Measurements from ENCODE around the gene TXNDC11.

Gene TXNDC11

GRCh38 chr16:11639008-11639562 lies 103.6 kb downstream of the TXNDC11 start:
- Mint-ChIP-seq H3K27ac (ENCODE audit: low read depth) (no peak overlapping the region), H3K36me3 (ENCODE audit: insufficient read depth) (peaks cover 2% of the 10 kb centered on the region), H3K9me3 (no peaks in the 10 kb centered on the region), H3K4me1 (peaks cover 20% of the 10 kb centered on the region), H3K4me3 (no peak overlapping the region), H3K27me3 (no peaks in the 10 kb centered on the region)
- ATAC-seq (replicated peaks; ENCODE audit: extremely low read depth, poor library complexity, severe bottlenecking) (no peak), DNase-seq (ENCODE audit: low spot score in 2 of 2) (no peak)

- H3K4me1 Mint-ChIP-seq, result peaks cover 29% of the 10 kb centered on the region
Observed at GRCh38 chr16:11638140-11638539, 104.5 kb downstream of the TXNDC11 start.

GRCh38 chr16:11637320-11637719 lies 105.3 kb downstream of the TXNDC11 start:
- H3K4me1 Mint-ChIP-seq, result peaks cover 30% of the 10 kb centered on the region
- peaks cover 2% of the 10 kb centered on the region for H3K36me3 Mint-ChIP-seq (ENCODE audit: insufficient read depth)
- no peaks in the 10 kb centered on the region for H3K27me3 Mint-ChIP-seq
- DNase-seq (ENCODE audit: low spot score in 2 of 2) (no peak), ATAC-seq (replicated peaks; ENCODE audit: extremely low read depth, poor library complexity, severe bottlenecking) (no peak)
- H3K4me3 Mint-ChIP-seq, result no peak overlapping the region
- H3K9me3 Mint-ChIP-seq, result no peaks in the 10 kb centered on the region
- peak overlapping the region; percentile 53 for H3K27ac Mint-ChIP-seq (ENCODE audit: low read depth)

More at GRCh38 chr16:11638140-11638539, 104.5 kb downstream of the TXNDC11 start:
- ATAC-seq (replicated peaks; ENCODE audit: extremely low read depth, poor library complexity, severe bottlenecking), result no peak
- no peak overlapping the region for H3K27ac Mint-ChIP-seq (ENCODE audit: low read depth)
- DNase-seq (ENCODE audit: low spot score in 2 of 2), result no peak
- H3K27me3 Mint-ChIP-seq, result no peaks in the 10 kb centered on the region
- peaks cover 2% of the 10 kb centered on the region for H3K36me3 Mint-ChIP-seq (ENCODE audit: insufficient read depth)
- H3K4me3 Mint-ChIP-seq, result no peak overlapping the region
- no peaks in the 10 kb centered on the region for H3K9me3 Mint-ChIP-seq

GRCh38 chr16:11636172-11636721 lies 106.4 kb downstream of the TXNDC11 start:
- Mint-ChIP-seq H3K9me3 (no peaks in the 10 kb centered on the region), H3K27me3 (no peaks in the 10 kb centered on the region), H3K36me3 (ENCODE audit: insufficient read depth) (peaks cover 1% of the 10 kb centered on the region), H3K4me3 (no peak overlapping the region), H3K4me1 (peaks cover 27% of the 10 kb centered on the region), H3K27ac (ENCODE audit: low read depth) (no peak overlapping the region)
- DNase-seq (ENCODE audit: low spot score in 2 of 2), result no peak
- no peak for ATAC-seq (replicated peaks; ENCODE audit: extremely low read depth, poor library complexity, severe bottlenecking)

- no peaks in the 10 kb centered on the region for H3K27me3 Mint-ChIP-seq
- DNase-seq (ENCODE audit: low spot score in 2 of 2) (no peak), ATAC-seq (replicated peaks; ENCODE audit: extremely low read depth, poor library complexity, severe bottlenecking) (no peak)
- no peaks in the 10 kb centered on the region for H3K9me3 Mint-ChIP-seq
- no peak overlapping the region for H3K4me3 Mint-ChIP-seq
- no peaks in the 10 kb centered on the region for H3K36me3 Mint-ChIP-seq (ENCODE audit: insufficient read depth)
- peaks cover 22% of the 10 kb centered on the region for H3K4me1 Mint-ChIP-seq
- no peak overlapping the region for H3K27ac Mint-ChIP-seq (ENCODE audit: low read depth)
Observed at GRCh38 chr16:11635679-11636171, 106.9 kb downstream of the TXNDC11 start.

- ATAC-seq (replicated peaks; ENCODE audit: extremely low read depth, poor library complexity, severe bottlenecking), result no peak
- Mint-ChIP-seq H3K27ac (ENCODE audit: low read depth) (no peak overlapping the region), H3K4me3 (no peak overlapping the region), H3K9me3 (no peaks in the 10 kb centered on the region), H3K27me3 (no peaks in the 10 kb centered on the region), H3K36me3 (ENCODE audit: insufficient read depth) (no peaks in the 10 kb centered on the region), H3K4me1 (peaks cover 17% of the 10 kb centered on the region)
- DNase-seq (ENCODE audit: low spot score in 2 of 2), result no peak
Observed at GRCh38 chr16:11635113-11635652, 107.5 kb downstream of the TXNDC11 start.

GRCh38 chr16:11634312-11634711 lies 108.3 kb downstream of the TXNDC11 start:
- Mint-ChIP-seq H3K4me3 (no peak overlapping the region), H3K27ac (ENCODE audit: low read depth) (no peak overlapping the region), H3K36me3 (ENCODE audit: insufficient read depth) (no peaks in the 10 kb centered on the region), H3K9me3 (no peaks in the 10 kb centered on the region), H3K4me1 (peaks cover 17% of the 10 kb centered on the region), H3K27me3 (no peaks in the 10 kb centered on the region)
- DNase-seq (ENCODE audit: low spot score in 2 of 2) (no peak), ATAC-seq (replicated peaks; ENCODE audit: extremely low read depth, poor library complexity, severe bottlenecking) (no peak)

GRCh38 chr16:11633113-11633512 lies 109.5 kb downstream of the TXNDC11 start:
- Mint-ChIP-seq H3K27ac (ENCODE audit: low read depth) (no peak overlapping the region), H3K9me3 (no peaks in the 10 kb centered on the region), H3K4me1 (peaks cover 22% of the 10 kb centered on the region), H3K36me3 (ENCODE audit: insufficient read depth) (no peaks in the 10 kb centered on the region), H3K4me3 (no peak overlapping the region), H3K27me3 (no peaks in the 10 kb centered on the region)
- ATAC-seq (replicated peaks; ENCODE audit: extremely low read depth, poor library complexity, severe bottlenecking), result no peak
- DNase-seq (ENCODE audit: low spot score in 2 of 2), result no peak

GRCh38 chr16:11632455-11632939 lies 110.2 kb downstream of the TXNDC11 start:
- ATAC-seq (replicated peaks; ENCODE audit: extremely low read depth, poor library complexity, severe bottlenecking) (no peak), DNase-seq (ENCODE audit: low spot score in 2 of 2) (no peak)
- peaks cover 22% of the 10 kb centered on the region for H3K4me1 Mint-ChIP-seq
- H3K9me3 Mint-ChIP-seq, result no peaks in the 10 kb centered on the region
- no peak overlapping the region for H3K4me3 Mint-ChIP-seq
- H3K27me3 Mint-ChIP-seq, result no peaks in the 10 kb centered on the region
- H3K36me3 Mint-ChIP-seq (ENCODE audit: insufficient read depth), result no peaks in the 10 kb centered on the region
- H3K27ac Mint-ChIP-seq (ENCODE audit: low read depth), result no peak overlapping the region

- Mint-ChIP-seq H3K27me3 (no peaks in the 10 kb centered on the region), H3K4me3 (no peak overlapping the region), H3K4me1 (peaks cover 22% of the 10 kb centered on the region), H3K27ac (ENCODE audit: low read depth) (no peak overlapping the region), H3K36me3 (ENCODE audit: insufficient read depth) (no peaks in the 10 kb centered on the region), H3K9me3 (no peaks in the 10 kb centered on the region)
- no peak for DNase-seq (ENCODE audit: low spot score in 2 of 2)
- ATAC-seq (replicated peaks; ENCODE audit: extremely low read depth, poor library complexity, severe bottlenecking), result no peak
Observed at GRCh38 chr16:11631214-11631613, 111.4 kb downstream of the TXNDC11 start.

- DNase-seq (ENCODE audit: low spot score in 2 of 2), result no peak
- Mint-ChIP-seq H3K36me3 (ENCODE audit: insufficient read depth) (no peaks in the 10 kb centered on the region), H3K9me3 (no peaks in the 10 kb centered on the region), H3K4me1 (peaks cover 22% of the 10 kb centered on the region), H3K27ac (ENCODE audit: low read depth) (peak overlapping the region; percentile 65), H3K4me3 (no peak overlapping the region), H3K27me3 (no peaks in the 10 kb centered on the region)
- ATAC-seq (replicated peaks; ENCODE audit: extremely low read depth, poor library complexity, severe bottlenecking), result no peak
Observed at GRCh38 chr16:11630768-11631056, 111.9 kb downstream of the TXNDC11 start.

- no peaks in the 10 kb centered on the region for H3K36me3 Mint-ChIP-seq (ENCODE audit: insufficient read depth)
- DNase-seq (ENCODE audit: low spot score in 2 of 2) (no peak), ATAC-seq (replicated peaks; ENCODE audit: extremely low read depth, poor library complexity, severe bottlenecking) (no peak)
- H3K4me1 Mint-ChIP-seq, result peaks cover 22% of the 10 kb centered on the region
- no peaks in the 10 kb centered on the region for H3K27me3 Mint-ChIP-seq
- H3K4me3 Mint-ChIP-seq, result no peak overlapping the region
- peak overlapping the region; percentile 65 for H3K27ac Mint-ChIP-seq (ENCODE audit: low read depth)
- no peaks in the 10 kb centered on the region for H3K9me3 Mint-ChIP-seq
Observed at GRCh38 chr16:11630046-11630767, 112.5 kb downstream of the TXNDC11 start.

All from central memory CD8-positive, alpha-beta T cell (primary cell).